IMR-90 (cell line): Measurements from ENCODE around the gene SMU1. TPM values are rescaled to one million over a fixed set of nuclear protein-coding genes. Genes with fewer than 3 reads are reported as not detected.
A peak's percentile ranks its signal among the peaks of the same experiment; 100 is the strongest.

Source experiments
- ATAC-seq: fragments of 200-7000 bp; cut with Tn5 transposase; 2 replicates; pipeline ENCODE4 v1.9.1; 2020; ENCODE audit warnings: low read depth, mild to moderate bottlenecking, moderate library complexity
- BruUV-seq: library from RNA; stranded (reverse); fragments of 400-500 nt; replicated peaks from 2 replicates; lab custom pipeline; 2021; lab: Mats Ljungman, UMichigan
- CTCF ChIA-PET: fragments of 300-600 bp; formaldehyde crosslinking; extraction: SDS; loops from one replicate; lab custom pipeline; 2021; ENCODE audit warnings: antibody characterized with exemption; lab: Yijun Ruan, JAX
- POLR2A ChIA-PET: fragments of 300-600 bp; sonication (Branson Sonifier 250); formaldehyde crosslinking; loops from one replicate; lab custom pipeline; 2022; ENCODE audit warnings: antibody characterized with exemption; ENCODE audit not compliant: unreplicated experiment; lab: Charles Lee
- DNase-seq: peaks from one replicate; pipeline ENCODE4 v3.0.0; 2013
- H2AFZ ChIP-seq: replicated peaks from 2 replicates; pipeline ENCODE3; 2013; ENCODE audit warnings: low read length, mild to moderate bottlenecking; ENCODE audit not compliant: poor library complexity
- H2AK5ac ChIP-seq: 2 replicates; pipeline ENCODE4 v1.6.1; 2013; ENCODE audit warnings: low read depth, low read length, inconsistent platforms
- H2AK9ac ChIP-seq: replicated peaks from 2 replicates; pipeline ENCODE3; 2013; ENCODE audit warnings: mild to moderate bottlenecking, low read depth, low read length, moderate library complexity; ENCODE audit not compliant: poor library complexity
- H2BK120ac ChIP-seq: 2 replicates; pipeline ENCODE4 v1.6.1; 2013; ENCODE audit warnings: low read depth, low read length, inconsistent platforms
- H2BK15ac ChIP-seq: 3 replicates; pipeline ENCODE4 v1.6.1; 2013; ENCODE audit warnings: low read depth, low read length, inconsistent platforms
- H2BK20ac ChIP-seq: 2 replicates; pipeline ENCODE4 v1.6.1; 2013; ENCODE audit warnings: low read depth, mild to moderate bottlenecking, inconsistent platforms, low read length, moderate library complexity
- H2BK5ac ChIP-seq: 2 replicates; pipeline ENCODE4 v1.6.1; 2013; ENCODE audit warnings: mild to moderate bottlenecking, low read depth, low read length, inconsistent platforms; ENCODE audit not compliant: poor library complexity, severe bottlenecking
- H3K14ac ChIP-seq: replicated peaks from 2 replicates; pipeline ENCODE4 v1.6.1; 2013; ENCODE audit warnings: low read depth, low read length, inconsistent platforms
- H3K18ac ChIP-seq: 2 replicates; pipeline ENCODE4 v1.6.1; 2013; ENCODE audit warnings: low read depth, low read length, control low read depth
- H3K23ac ChIP-seq: 2 replicates; pipeline ENCODE4 v1.6.1; 2013; ENCODE audit warnings: low read depth, low read length, inconsistent platforms
- H3K27ac ChIP-seq: 2 replicates; pipeline ENCODE4 v1.5.1; 2013; ENCODE audit warnings: mild to moderate bottlenecking, control low read depth, low read length; ENCODE audit not compliant: insufficient read depth
- H3K27me3 ChIP-seq: 2 replicates; pipeline ENCODE4 v1.6.1; 2013; ENCODE audit warnings: low read length; ENCODE audit not compliant: control insufficient read depth, insufficient read depth
- H3K36me3 ChIP-seq: 2 replicates; pipeline ENCODE4 v1.6.1; 2013; ENCODE audit warnings: low read length, mixed read lengths; ENCODE audit not compliant: control insufficient read depth, insufficient read depth
- H3K4ac ChIP-seq: 2 replicates; pipeline ENCODE4 v1.6.1; 2013; ENCODE audit warnings: low read depth, low read length, inconsistent platforms
- H3K4me1 ChIP-seq: 2 replicates; pipeline ENCODE4 v1.6.1; 2013; ENCODE audit warnings: low read length, mixed read lengths; ENCODE audit not compliant: control insufficient read depth, insufficient read depth
- H3K4me2 ChIP-seq: 2 replicates; pipeline ENCODE4 v1.6.1; 2013; ENCODE audit warnings: low read depth, mild to moderate bottlenecking, control low read depth, low read length, moderate library complexity
- H3K4me3 ChIP-seq: 2 replicates; pipeline ENCODE4 v1.5.1; 2013; ENCODE audit warnings: low read depth, mild to moderate bottlenecking, control low read depth, low read length, moderate library complexity; ENCODE audit not compliant: insufficient read depth
- H3K56ac ChIP-seq: 2 replicates; pipeline ENCODE4 v1.6.1; 2013; ENCODE audit warnings: low read length, inconsistent platforms; ENCODE audit not compliant: insufficient read depth; ENCODE audit errors: extremely low read depth
- H3K79me1 ChIP-seq, 2 experiments: 2 replicates each; pipeline ENCODE4 v1.6.1; 2013; ENCODE audit warnings: low read length in 2 of 2, inconsistent platforms in 1 of 2, low read depth in 1 of 2
- H3K9ac ChIP-seq: 2 replicates; pipeline ENCODE4 v1.6.1; 2013; ENCODE audit warnings: low read depth, low read length, control low read depth
- H3K9me1 ChIP-seq: 2 replicates; pipeline ENCODE4 v1.6.1; 2013; ENCODE audit warnings: low read length, inconsistent platforms; ENCODE audit not compliant: insufficient read depth
- H3K9me3 ChIP-seq: 2 replicates; pipeline ENCODE4 v1.6.1; 2013; ENCODE audit warnings: low read length; ENCODE audit not compliant: control insufficient read depth, insufficient read depth
- H4K20me1 ChIP-seq: 2 replicates; pipeline ENCODE4 v1.6.1; 2013; ENCODE audit warnings: low read length, inconsistent platforms; ENCODE audit not compliant: insufficient read depth
- H4K5ac ChIP-seq: 2 replicates; pipeline ENCODE4 v1.6.1; 2013; ENCODE audit warnings: mild to moderate bottlenecking, low read depth, low read length, control low read depth
- H4K8ac ChIP-seq, 2 experiments: 2 replicates each; pipeline ENCODE4 v1.6.1; 2013; ENCODE audit warnings: low read depth in 2 of 2, low read length in 2 of 2, control low read depth in 1 of 2, inconsistent platforms in 1 of 2
- H4K91ac ChIP-seq: 2 replicates; pipeline ENCODE4 v1.6.1; 2013; ENCODE audit warnings: low read depth, low read length, inconsistent platforms; ENCODE audit not compliant: insufficient read depth
- BHLHE40 ChIP-seq: fragments of 150-350 bp; IDR thresholded peaks from 2 replicates; pipeline ENCODE4 v1.6.1; 2016; ENCODE audit warnings: mild to moderate bottlenecking, low read depth, low read length
- CEBPB ChIP-seq: IDR thresholded peaks from 2 replicates; pipeline ENCODE4 v1.6.1; 2012; ENCODE audit warnings: low read depth, low read length, improper control_type of control experiment
- CHD1 ChIP-seq: IDR thresholded peaks from 2 replicates; pipeline ENCODE4 v1.6.1; 2012; ENCODE audit warnings: low read depth, low read length, improper control_type of control experiment
- FOS ChIP-seq: fragments of 150-350 bp; IDR thresholded peaks from 2 replicates; pipeline ENCODE4 v1.6.1; 2016; ENCODE audit warnings: low read depth, low read length
- MAFK ChIP-seq: IDR thresholded peaks from 2 replicates; pipeline ENCODE4 v1.6.1; 2012; ENCODE audit warnings: low read depth, low read length, improper control_type of control experiment
- MXI1 ChIP-seq: IDR thresholded peaks from 2 replicates; pipeline ENCODE4 v1.6.1; 2012; ENCODE audit warnings: low read depth, mild to moderate bottlenecking, low read length, moderate library complexity, borderline replicate concordance
- POLR2A ChIP-seq: IDR thresholded peaks from 2 replicates; pipeline ENCODE4 v1.6.1; 2012; ENCODE audit warnings: mild to moderate bottlenecking, low read depth, low read length
- RAD21 ChIP-seq: IDR thresholded peaks from 2 replicates; pipeline ENCODE4 v1.6.1; 2012; ENCODE audit warnings: low read length, improper control_type of control experiment
- RCOR1 ChIP-seq: IDR thresholded peaks from 2 replicates; pipeline ENCODE4 v1.6.1; 2012; ENCODE audit warnings: mild to moderate bottlenecking, low read length, improper control_type of control experiment; ENCODE audit not compliant: insufficient replicate concordance
- RFX5 ChIP-seq: IDR thresholded peaks from 2 replicates; pipeline ENCODE4 v1.8.0; 2012; ENCODE audit warnings: low read depth, mild to moderate bottlenecking, low read length, moderate library complexity
- SMC3 ChIP-seq: fragments of 150-350 bp; IDR thresholded peaks from 2 replicates; pipeline ENCODE4 v1.6.1; 2016; ENCODE audit warnings: low read depth, mild to moderate bottlenecking, antibody characterized with exemption, low read length, moderate library complexity
- WGBS, 2 experiments: methylation state at CpG; one replicate each; pipeline versions ENCODE4 v1.1.5 to v1.1.7; 2013; ENCODE audit warnings: missing lambda C conversion rate in 2 of 2; ENCODE audit not compliant: insufficient read length in 1 of 2; ENCODE audit errors: extremely low coverage in 2 of 2; 5-methylcytosine and 5-hydroxymethylcytosine counted together
- dilution Hi-C: fragments of 300-500 bp; cut with HindIII; formaldehyde crosslinking; loops from one replicate; pipeline ENCODE4 v1.14.3; 2018; ENCODE audit warnings: low sequenced_read_pairs; ENCODE audit not compliant: unreplicated experiment
- in situ Hi-C: fragments of 300-500 bp; cut with MboI; formaldehyde crosslinking; loops from 3 replicates; pipeline ENCODE4 v1.14.3; 2019; ENCODE audit warnings: low sequenced_read_pairs, inconsistent platforms, mixed read lengths
- intact Hi-C: fragments of 100-400 bp; cut with micrococcal nuclease; formaldehyde crosslinking; loops from 2 replicates; pipeline ENCODE4 v1.10.0; 2022
- polyA plus RNA-seq, 3 experiments: library from polyadenylated mRNA; depleted of rRNA; stranded (reverse); fragments of >200 nt; gene quantifications; 2 replicates each; pipeline ENCODE4 v1.2.3, GENCODE V29; 2012; ENCODE audit warnings: low replicate concordance in 1 of 3
- total RNA-seq: library from RNA; depleted of rRNA; stranded (reverse); fragments of >200 nt; gene quantifications from 2 replicates; pipeline ENCODE4 v1.2.3, GENCODE V29; 2012
- TF ChIP-seq, protein P1 (sequence below): conservative IDR thresholded peaks from 2 replicates; pipeline ENCODE4 v1.5.1; 2012; ENCODE audit warnings: mild to moderate bottlenecking, low read depth, low read length, improper control_type of control experiment
- TF ChIP-seq, protein P2 (sequence below): fragments of 150-350 bp; IDR thresholded peaks from 2 replicates; pipeline ENCODE4 v1.6.1; 2016; ENCODE audit warnings: low read depth, mild to moderate bottlenecking, low read length, moderate library complexity, borderline replicate concordance
- TF ChIP-seq, protein P3 (sequence below): fragments of 150-350 bp; IDR thresholded peaks from 2 replicates; pipeline ENCODE4 v1.6.1; 2017; ENCODE audit warnings: mild to moderate bottlenecking, antibody characterized with exemption, low read length, low read depth

Gene SMU1
- total and polyA plus RNA-seq, 2 of the 4 experiments (the other 2 are of a cell fraction) = 11.1 to 36.0 TPM

DNA sequence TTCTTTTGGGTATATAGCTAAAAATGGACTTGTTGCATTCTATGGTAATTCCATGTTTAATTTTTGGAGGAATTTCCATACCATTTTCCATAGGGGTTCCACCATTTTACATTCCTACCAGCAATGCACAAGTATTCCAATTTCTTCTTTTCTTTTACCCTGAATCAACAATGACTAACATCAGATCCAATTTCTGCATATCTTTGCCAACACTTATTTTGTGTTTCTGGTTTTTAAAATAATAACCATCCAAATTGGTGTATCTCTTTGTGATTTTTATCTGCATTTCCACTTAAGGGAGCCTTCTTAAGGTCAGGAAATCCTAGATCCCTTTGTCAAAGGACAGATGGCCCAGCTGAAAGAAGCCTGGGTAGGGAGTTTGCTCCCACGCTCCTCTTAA, 29.5 kb upstream of the SMU1 start:
- ATAC-seq = no peak
- intact Hi-C loops = loop anchor here (2.0 kb wide), 1 partner anchor 27 kb away; no protein-coding TSS in a partner anchor

More for the DNA sequence above, 29.5 kb upstream of the SMU1 start:
- DNase-seq = peak; percentile 36
- Histone ChIP-seq H3K18ac (no peak overlapping the region; the same call in 1 of the 2 replicates), H2BK15ac (no peak overlapping the region), H3K27me3 (no peaks in the 10 kb centered on the region), H2BK20ac (no peak overlapping the region), H3K4me2 (no peak overlapping the region), H3K4me3 (no peak overlapping the region), H2AK5ac (peak overlapping the region; percentile 73; the same call in 1 of the 2 replicates), H2AK9ac (no peak overlapping the region), H3K36me3 (peaks cover 1% of the 10 kb centered on the region; the same call in 1 of the 2 replicates), H4K91ac (no peak overlapping the region), H4K20me1 (no peaks in the 10 kb centered on the region), H2BK5ac (peak overlapping the region; percentile 17), H3K27ac (no peak overlapping the region), H2BK120ac (no peak overlapping the region), H3K9ac (no peak overlapping the region), H3K14ac (no peak overlapping the region), H3K56ac (no peak overlapping the region), H3K4ac (peak overlapping the region; percentile 62; the same call in 1 of the 2 replicates), H4K5ac (peak overlapping the region; percentile 87), H2AFZ (no peak overlapping the region), H4K8ac (peak overlapping the region in 1 of 2 experiments; percentile 88; a peak in 1 of 4 replicates), H3K9me1 (peaks cover 29% of the 10 kb centered on the region), H3K23ac (no peak overlapping the region), H3K9me3 (no peaks in the 10 kb centered on the region), H3K4me1 (peaks cover 26% of the 10 kb centered on the region), H3K79me1 (peaks cover 0 to 16% of the 10 kb centered on the region in 2 experiments; a peak in 1 of 4 replicates)
- BruUV-seq = no TSS peak
- no CpG with 5 or more reads among the region's 1 CpG for WGBS, 2 experiments
- dilution Hi-C loops (no loop called here), in situ Hi-C loops (no loop called here)
- POLR2A ChIA-PET = no interaction called here
- CTCF ChIA-PET = interaction anchor here (1.0 kb wide), 1 partner anchor 120 kb away, joined by 4 read pairs; no protein-coding TSS in a partner anchor
- TF ChIP-seq, protein P1, sequence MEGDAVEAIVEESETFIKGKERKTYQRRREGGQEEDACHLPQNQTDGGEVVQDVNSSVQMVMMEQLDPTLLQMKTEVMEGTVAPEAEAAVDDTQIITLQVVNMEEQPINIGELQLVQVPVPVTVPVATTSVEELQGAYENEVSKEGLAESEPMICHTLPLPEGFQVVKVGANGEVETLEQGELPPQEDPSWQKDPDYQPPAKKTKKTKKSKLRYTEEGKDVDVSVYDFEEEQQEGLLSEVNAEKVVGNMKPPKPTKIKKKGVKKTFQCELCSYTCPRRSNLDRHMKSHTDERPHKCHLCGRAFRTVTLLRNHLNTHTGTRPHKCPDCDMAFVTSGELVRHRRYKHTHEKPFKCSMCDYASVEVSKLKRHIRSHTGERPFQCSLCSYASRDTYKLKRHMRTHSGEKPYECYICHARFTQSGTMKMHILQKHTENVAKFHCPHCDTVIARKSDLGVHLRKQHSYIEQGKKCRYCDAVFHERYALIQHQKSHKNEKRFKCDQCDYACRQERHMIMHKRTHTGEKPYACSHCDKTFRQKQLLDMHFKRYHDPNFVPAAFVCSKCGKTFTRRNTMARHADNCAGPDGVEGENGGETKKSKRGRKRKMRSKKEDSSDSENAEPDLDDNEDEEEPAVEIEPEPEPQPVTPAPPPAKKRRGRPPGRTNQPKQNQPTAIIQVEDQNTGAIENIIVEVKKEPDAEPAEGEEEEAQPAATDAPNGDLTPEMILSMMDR = no peak
- TF ChIP-seq CHD1 = no peak
- no peak for TF ChIP-seq POLR2A
- no peak for TF ChIP-seq SMC3
- TF ChIP-seq, protein P2, sequence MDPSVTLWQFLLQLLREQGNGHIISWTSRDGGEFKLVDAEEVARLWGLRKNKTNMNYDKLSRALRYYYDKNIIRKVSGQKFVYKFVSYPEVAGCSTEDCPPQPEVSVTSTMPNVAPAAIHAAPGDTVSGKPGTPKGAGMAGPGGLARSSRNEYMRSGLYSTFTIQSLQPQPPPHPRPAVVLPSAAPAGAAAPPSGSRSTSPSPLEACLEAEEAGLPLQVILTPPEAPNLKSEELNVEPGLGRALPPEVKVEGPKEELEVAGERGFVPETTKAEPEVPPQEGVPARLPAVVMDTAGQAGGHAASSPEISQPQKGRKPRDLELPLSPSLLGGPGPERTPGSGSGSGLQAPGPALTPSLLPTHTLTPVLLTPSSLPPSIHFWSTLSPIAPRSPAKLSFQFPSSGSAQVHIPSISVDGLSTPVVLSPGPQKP = no peak
- no peak for TF ChIP-seq RAD21
- TF ChIP-seq, protein P3, sequence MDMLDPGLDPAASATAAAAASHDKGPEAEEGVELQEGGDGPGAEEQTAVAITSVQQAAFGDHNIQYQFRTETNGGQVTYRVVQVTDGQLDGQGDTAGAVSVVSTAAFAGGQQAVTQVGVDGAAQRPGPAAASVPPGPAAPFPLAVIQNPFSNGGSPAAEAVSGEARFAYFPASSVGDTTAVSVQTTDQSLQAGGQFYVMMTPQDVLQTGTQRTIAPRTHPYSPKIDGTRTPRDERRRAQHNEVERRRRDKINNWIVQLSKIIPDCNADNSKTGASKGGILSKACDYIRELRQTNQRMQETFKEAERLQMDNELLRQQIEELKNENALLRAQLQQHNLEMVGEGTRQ = no peak
- no peak for TF ChIP-seq MAFK
- no peak for TF ChIP-seq MXI1
- TF ChIP-seq BHLHE40 = no peak
- no peak for TF ChIP-seq RCOR1
- TF ChIP-seq CEBPB = no peak
- no peak for TF ChIP-seq FOS
- no peak for TF ChIP-seq RFX5
